Esophagus squamous epithelium (tissue), 4 donors: ENCODE results near the gene GATAD2A.

Source experiments
- POLR2A ChIP-seq, 4 donors: fragments of 450-650 bp; IDR thresholded peaks; one replicate each; pipeline ENCODE4 v1.6.1; 2017; ENCODE audit warnings: antibody characterized with exemption in 4 of 4, mild to moderate bottlenecking in 4 of 4, moderate library complexity in 3 of 4
- TF ChIP-seq, protein P1 (sequence below), 6 experiments: fragments of 450-650 bp in 4 of 6; fragments of 200-600 bp in 2 of 6; sonication (generic) in 2 of 6; IDR thresholded peaks; one replicate each; pipeline ENCODE4 v1.5.1; 2016 to 2019; ENCODE audit warnings: antibody characterized with exemption in 6 of 6, mild to moderate bottlenecking in 4 of 6, moderate library complexity in 4 of 6

GRCh38 chr19:19549804-19550464 is 144.5 kb downstream of the GATAD2A start:
- TF ChIP-seq, protein P1, sequence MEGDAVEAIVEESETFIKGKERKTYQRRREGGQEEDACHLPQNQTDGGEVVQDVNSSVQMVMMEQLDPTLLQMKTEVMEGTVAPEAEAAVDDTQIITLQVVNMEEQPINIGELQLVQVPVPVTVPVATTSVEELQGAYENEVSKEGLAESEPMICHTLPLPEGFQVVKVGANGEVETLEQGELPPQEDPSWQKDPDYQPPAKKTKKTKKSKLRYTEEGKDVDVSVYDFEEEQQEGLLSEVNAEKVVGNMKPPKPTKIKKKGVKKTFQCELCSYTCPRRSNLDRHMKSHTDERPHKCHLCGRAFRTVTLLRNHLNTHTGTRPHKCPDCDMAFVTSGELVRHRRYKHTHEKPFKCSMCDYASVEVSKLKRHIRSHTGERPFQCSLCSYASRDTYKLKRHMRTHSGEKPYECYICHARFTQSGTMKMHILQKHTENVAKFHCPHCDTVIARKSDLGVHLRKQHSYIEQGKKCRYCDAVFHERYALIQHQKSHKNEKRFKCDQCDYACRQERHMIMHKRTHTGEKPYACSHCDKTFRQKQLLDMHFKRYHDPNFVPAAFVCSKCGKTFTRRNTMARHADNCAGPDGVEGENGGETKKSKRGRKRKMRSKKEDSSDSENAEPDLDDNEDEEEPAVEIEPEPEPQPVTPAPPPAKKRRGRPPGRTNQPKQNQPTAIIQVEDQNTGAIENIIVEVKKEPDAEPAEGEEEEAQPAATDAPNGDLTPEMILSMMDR (IDR thresholded peaks at IDR 0.05) = no peak
- no peak for TF ChIP-seq POLR2A (IDR thresholded peaks at IDR 0.05)
